H1 (cell line): ENCODE measurements around the gene GZMA. TPM values are rescaled to one million over a fixed set of nuclear protein-coding genes. Genes with fewer than 3 reads are reported as not detected.

Experiments
- CTCF ChIA-PET: fragments of 300-600 bp; sonication (Branson Sonifier 250); formaldehyde crosslinking; loops from one replicate; lab custom pipeline; 2021; ENCODE audit not compliant: partially characterized antibody; lab: Charles Lee
- POLR2A ChIA-PET: fragments of 300-600 bp; sonication (Branson Sonifier 250); formaldehyde crosslinking; loops from one replicate; lab custom pipeline; 2021; ENCODE audit warnings: inconsistent platforms; ENCODE audit not compliant: partially characterized antibody; lab: Charles Lee
- DNase-seq, 2 experiments: peaks; one replicate each; pipeline versions ENCODE4 v3.0.0 to v3.0.0-alpha.2; 2010 to 2022; ENCODE audit warnings: low spot score in 2 of 2, low read depth in 1 of 2, mixed read lengths in 1 of 2
- FAIRE-seq: peaks from 2 replicates; lab custom pipeline; 2011; peaks lifted over from hg19 to GRCh38; lab: Jason Lieb, UNC
- H2AFZ ChIP-seq: 2 replicates; pipeline ENCODE4 v1.8.1; 2012; ENCODE audit warnings: low read length, inconsistent platforms
- H2AK5ac ChIP-seq: 2 replicates; pipeline ENCODE4 v1.6.1; 2013; ENCODE audit warnings: low read depth, low read length
- H2BK120ac ChIP-seq: replicated peaks from 2 replicates; pipeline ENCODE3; 2013; ENCODE audit warnings: low read depth, low read length, inconsistent platforms
- H2BK12ac ChIP-seq: 2 replicates; pipeline ENCODE4 v1.6.1; 2013; ENCODE audit warnings: low read depth, low read length
- H2BK15ac ChIP-seq: 2 replicates; pipeline ENCODE4 v1.6.1; 2013; ENCODE audit warnings: low read length
- H2BK20ac ChIP-seq: 2 replicates; pipeline ENCODE4 v1.6.1; 2013; ENCODE audit warnings: low read length
- H2BK5ac ChIP-seq: 2 replicates; pipeline ENCODE4 v1.6.1; 2013; ENCODE audit warnings: low read depth, low read length
- H3K14ac ChIP-seq: 2 replicates; pipeline ENCODE4 v1.6.1; 2013; ENCODE audit warnings: inconsistent platforms; ENCODE audit not compliant: insufficient read length
- H3K18ac ChIP-seq: 2 replicates; pipeline ENCODE4 v1.6.1; 2013; ENCODE audit warnings: low read length; ENCODE audit errors: extremely low read depth
- H3K23ac ChIP-seq: 2 replicates; pipeline ENCODE4 v1.6.1; 2013; ENCODE audit warnings: inconsistent platforms; ENCODE audit not compliant: insufficient read length
- H3K23me2 ChIP-seq: 2 replicates; pipeline ENCODE4 v1.6.1; 2013; ENCODE audit warnings: low read depth, low read length
- H3K27ac ChIP-seq: 2 replicates; pipeline ENCODE4 v1.6.1; 2011; ENCODE audit warnings: low read depth, low read length, inconsistent platforms
- H3K27me3 ChIP-seq, 4 experiments: replicated peaks in 1 of 4; 1 replicate in 1 of 4; 2 replicates in 3 of 4; pipeline versions ENCODE4 v1.6.1 to v1.8.1; 2011 to 2013; ENCODE audit warnings: low read length in 3 of 4, mild to moderate bottlenecking in 3 of 4, inconsistent platforms in 2 of 4, mixed read lengths in 2 of 4, moderate library complexity in 1 of 4; ENCODE audit not compliant: control insufficient read depth in 3 of 4, insufficient read depth in 3 of 4; ENCODE audit errors: extremely low read depth in 1 of 4
- H3K36me3 ChIP-seq, 4 experiments: 2 replicates each; pipeline versions ENCODE4 v1.6.1 to v1.8.1; 2011 to 2013; ENCODE audit warnings: mild to moderate bottlenecking in 4 of 4, low read length in 3 of 4, moderate library complexity in 2 of 4, control low read depth in 1 of 4, inconsistent platforms in 1 of 4; ENCODE audit not compliant: insufficient read depth in 4 of 4, control insufficient read depth in 2 of 4
- H3K4ac ChIP-seq: replicated peaks from 2 replicates; pipeline ENCODE3; 2013; ENCODE audit warnings: low read length, low read depth, mixed read lengths, inconsistent platforms; ENCODE audit not compliant: insufficient read length
- H3K4me1 ChIP-seq, 4 experiments: replicated peaks in 1 of 4; 1 replicate in 1 of 4; 2 replicates in 3 of 4; pipeline versions ENCODE4 v1.6.1 to v1.8.1; 2011 to 2013; ENCODE audit warnings: low read length in 3 of 4, inconsistent platforms in 2 of 4, mixed read lengths in 1 of 4; ENCODE audit not compliant: insufficient read depth in 4 of 4, control insufficient read depth in 3 of 4
- H3K4me2 ChIP-seq, 2 experiments: 2 replicates each; pipeline versions ENCODE4 v1.6.1 to v1.8.1; 2011 to 2013; ENCODE audit warnings: low read depth in 2 of 2, low read length in 2 of 2, control low read depth in 1 of 2, inconsistent platforms in 1 of 2, mild to moderate bottlenecking in 1 of 2; ENCODE audit not compliant: insufficient read depth in 1 of 2
- H3K4me3 ChIP-seq, 4 experiments: fragments of 200-600, 300-600 bp in 1 of 4; sonication (generic), shearing (Covaris generic), sonication (Bioruptor Twin) in 1 of 4; 2 replicates each; pipeline versions ENCODE4 v1.5.1 to v1.8.1; 2011 to 2016; ENCODE audit warnings: low read length in 4 of 4, low read depth in 3 of 4, control low read depth in 2 of 4, inconsistent platforms in 2 of 4, mild to moderate bottlenecking in 2 of 4, mixed read lengths in 1 of 4, moderate library complexity in 1 of 4; ENCODE audit not compliant: insufficient read depth in 2 of 4; ENCODE audit errors: extremely low read depth in 1 of 4
- H3K56ac ChIP-seq: replicated peaks from 2 replicates; pipeline ENCODE3; 2013; ENCODE audit warnings: low read depth, mild to moderate bottlenecking, mixed read lengths, low read length, inconsistent platforms; ENCODE audit not compliant: insufficient read length
- H3K79me1 ChIP-seq: 2 replicates; pipeline ENCODE4 v1.6.1; 2013; ENCODE audit warnings: low read depth, low read length, control low read depth
- H3K79me2 ChIP-seq, 2 experiments: 2 replicates each; pipeline versions ENCODE4 v1.6.1 to v1.8.1; 2012 to 2013; ENCODE audit warnings: low read length in 2 of 2, mild to moderate bottlenecking in 2 of 2, inconsistent platforms in 1 of 2; ENCODE audit not compliant: insufficient read depth in 2 of 2, control insufficient read depth in 1 of 2
- H3K9ac ChIP-seq, 4 experiments: replicated peaks in 1 of 4; 1 replicate in 1 of 4; 2 replicates in 3 of 4; pipeline versions ENCODE4 v1.6.1 to v1.8.1; 2011 to 2013; ENCODE audit warnings: low read depth in 3 of 4, low read length in 3 of 4, control low read depth in 2 of 4, mild to moderate bottlenecking in 2 of 4, moderate library complexity in 2 of 4, inconsistent platforms in 1 of 4; ENCODE audit errors: extremely low read depth in 1 of 4
- H3K9me3 ChIP-seq, 2 experiments: 2 replicates each; pipeline versions ENCODE4 v1.6.1 to v1.8.1; 2012 to 2013; ENCODE audit warnings: mild to moderate bottlenecking in 2 of 2, moderate library complexity in 2 of 2, control low read depth in 1 of 2, inconsistent platforms in 1 of 2, low read depth in 1 of 2, low read length in 1 of 2, mixed read lengths in 1 of 2; ENCODE audit not compliant: insufficient read depth in 2 of 2
- H4K20me1 ChIP-seq, 2 experiments: replicated peaks in 1 of 2; 2 replicates each; pipeline versions ENCODE3 to v1.8.1; 2011 to 2013; ENCODE audit warnings: inconsistent platforms in 2 of 2, low read length in 2 of 2, mild to moderate bottlenecking in 1 of 2; ENCODE audit not compliant: insufficient read depth in 2 of 2, control insufficient read depth in 1 of 2
- H4K5ac ChIP-seq: 2 replicates; pipeline ENCODE4 v1.6.1; 2013; ENCODE audit warnings: low read length, low read depth, mixed read lengths, inconsistent platforms; ENCODE audit not compliant: insufficient read length
- H4K8ac ChIP-seq: 2 replicates; pipeline ENCODE4 v1.8.0; 2013; ENCODE audit warnings: mild to moderate bottlenecking, moderate library complexity, low read length, inconsistent platforms; ENCODE audit not compliant: insufficient read depth; ENCODE audit errors: extremely low read depth
- H4K91ac ChIP-seq: replicated peaks from 2 replicates; pipeline ENCODE3; 2013; ENCODE audit warnings: low read length, mixed read lengths, inconsistent platforms; ENCODE audit not compliant: insufficient read length
- CBX5 ChIP-seq: fragments of 300-800, 300-1000 bp; sonication (generic); IDR thresholded peaks from 2 replicates; pipeline ENCODE4 v1.7.1; 2016; ENCODE audit warnings: antibody characterized with exemption, low read length, low read depth
- EZH2 ChIP-seq: fragments of 200-600 bp; sonication (generic); IDR thresholded peaks from 2 replicates; pipeline ENCODE4 v1.7.1; 2012; ENCODE audit warnings: low read depth, mild to moderate bottlenecking, moderate library complexity, low read length, inconsistent platforms; ENCODE audit not compliant: severe bottlenecking
- MAFK ChIP-seq: IDR thresholded peaks from 2 replicates; pipeline ENCODE4 v1.6.1; 2012; ENCODE audit warnings: low read depth, mild to moderate bottlenecking, improper control_type of control experiment, low read length
- SP4 ChIP-seq: IDR thresholded peaks from 2 replicates; pipeline ENCODE4 v1.6.1; 2012; ENCODE audit warnings: low read length, inconsistent platforms
- SUZ12 ChIP-seq: fragments of 200-600 bp; sonication (generic); IDR thresholded peaks from 2 replicates; pipeline ENCODE4 v1.6.1; 2012; ENCODE audit warnings: mild to moderate bottlenecking, inconsistent platforms, low read length, moderate library complexity, mixed read lengths
- TAF7 ChIP-seq: optimal IDR thresholded peaks from 2 replicates; pipeline ENCODE3; 2011; ENCODE audit warnings: low read depth, mild to moderate bottlenecking, inconsistent platforms, low read length, moderate library complexity, borderline replicate concordance
- polyA plus RNA-seq, 7 experiments: library from polyadenylated mRNA; depleted of rRNA in 3 of 7; stranded (reverse) in 5 of 7; unstranded in 2 of 7; fragments of >200 nt in 5 of 7; fragments of 200-250 nt in 2 of 7; gene quantifications; 1 replicate in 5 of 7; 2 replicates in 1 of 7; 4 replicates in 1 of 7; pipeline versions ENCODE4 v1.2.1 to v1.2.3, GENCODE V29; 2011 to 2013; ENCODE audit warnings: missing spikeins in 2 of 7, mixed read lengths in 2 of 7
- total RNA-seq: library from RNA; stranded (reverse); fragmentation: NEBNext Ultra II Directional; extraction: Animal tissue kit (Norgen Biotek cat#: 25700); gene quantifications from 2 replicates; pipeline ENCODE4 v1.2.1, GENCODE V29; 2021

GZMA gene
- total and polyA plus RNA-seq, 2 of the 8 experiments (the other 6 are each of a cell fraction or from before 2014, with no cell fraction given) = not detected

DNA sequence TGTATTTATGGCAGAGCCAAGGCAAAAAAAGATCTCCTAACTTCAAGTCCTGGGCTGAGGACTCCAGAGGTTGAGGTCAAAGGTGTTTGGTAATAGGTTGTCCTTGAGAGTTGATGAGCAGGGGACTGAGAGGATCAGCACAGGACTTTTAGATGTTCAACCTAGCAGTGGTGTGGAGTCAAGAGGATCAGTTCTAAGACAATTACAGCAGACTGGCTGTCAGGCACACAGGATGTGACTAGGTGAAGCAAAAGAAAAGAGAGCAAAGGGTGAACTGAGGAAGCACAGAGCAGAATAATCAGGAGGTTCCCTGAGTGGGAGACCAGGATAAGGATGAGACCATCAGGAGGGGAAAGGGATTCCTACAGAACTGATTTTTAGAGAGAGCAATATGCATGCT lies 10.9 kb downstream of the GZMA start:
- Histone ChIP-seq H4K8ac (no peak overlapping the region), H3K9me3 (no peaks in the 10 kb centered on the region), H2AK5ac (no peak overlapping the region), H3K36me3 (no peaks in the 10 kb centered on the region), H3K79me1 (no peaks in the 10 kb centered on the region), H3K4me2 (no peak overlapping the region), H2BK120ac (no peak overlapping the region), H3K4me1 (peaks cover 0 to 5% (median 1%) of the 10 kb centered on the region in 4 experiments; a peak in 2 of 7 replicates), H2AFZ (no peak overlapping the region), H3K4ac (no peak overlapping the region), H3K14ac (no peak overlapping the region), H4K91ac (no peak overlapping the region), H2BK15ac (no peak overlapping the region), H3K27me3 (no peaks in the 10 kb centered on the region), H3K9ac (no peak overlapping the region), H3K79me2 (no peaks in the 10 kb centered on the region), H3K23ac (no peak overlapping the region), H3K56ac (no peak overlapping the region), H2BK20ac (no peak overlapping the region), H2BK12ac (no peak overlapping the region), H2BK5ac (no peak overlapping the region), H3K23me2 (no peaks in the 10 kb centered on the region), H3K18ac (no peak overlapping the region), H3K27ac (no peak overlapping the region), H4K5ac (no peak overlapping the region), H4K20me1 (no peaks in the 10 kb centered on the region), H3K4me3 (no peak overlapping the region)
- ChIA-PET POLR2A (no interaction called here), CTCF (no interaction called here)
- DNase-seq (no peak), FAIRE-seq (no peak)
- no peak for TF ChIP-seq MAFK
- no peak for TF ChIP-seq EZH2
- TF ChIP-seq SUZ12 = no peak
- TF ChIP-seq TAF7 = no peak
- TF ChIP-seq CBX5 = no peak
- no peak for TF ChIP-seq SP4
